ENCODE data around the gene ATAD3A. TPM values are rescaled to one million over a fixed set of nuclear protein-coding genes. Genes with fewer than 3 reads are reported as not detected.
A peak's percentile ranks its signal among the peaks of the same experiment; 100 is the strongest.

The ATAD3A gene
- total and polyA plus RNA-seq, 9 of the 15 experiments (the other 6 are each of a cell fraction or from before 2014, with no cell fraction given), result 0.10 to 173 (median 36.7) TPM

DNA sequence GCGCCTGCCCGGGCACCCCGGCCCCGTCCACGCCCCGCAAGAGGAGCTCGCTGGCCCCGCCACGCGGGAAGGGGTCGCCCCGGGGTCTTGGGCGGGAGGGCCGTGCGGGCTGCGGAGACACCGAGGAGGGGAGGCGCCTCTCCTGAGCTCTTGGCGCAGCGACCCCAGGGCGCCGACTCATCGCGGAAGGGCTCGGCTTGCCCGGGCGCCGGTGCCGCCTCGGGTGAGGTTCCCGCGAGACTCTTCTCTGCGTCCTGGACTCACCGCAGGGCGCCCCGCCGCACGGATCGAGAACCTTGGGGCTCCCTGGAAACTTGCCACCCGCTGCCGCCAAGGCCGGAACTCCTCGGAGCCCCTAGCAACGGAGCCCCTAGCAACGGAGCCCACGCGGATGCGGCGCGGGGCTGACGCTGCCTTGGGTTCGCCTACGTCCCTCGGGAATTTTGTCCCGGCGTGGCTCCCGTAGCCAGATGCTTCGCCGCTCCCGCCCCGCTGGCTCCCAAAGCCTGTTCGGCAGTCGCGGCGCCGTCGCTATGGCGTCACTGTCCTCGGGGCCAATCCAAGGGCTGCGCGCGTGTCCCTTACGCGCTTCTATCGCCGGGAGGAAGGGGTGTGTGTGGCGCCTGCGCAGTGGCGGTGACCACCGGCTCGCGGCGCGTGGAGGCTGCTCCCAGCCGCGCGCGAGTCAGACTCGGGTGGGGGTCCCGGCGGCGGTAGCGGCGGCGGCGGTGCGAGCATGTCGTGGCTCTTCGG, at the start of gene ATAD3A (continued):
- TF ChIP-seq, protein P1, sequence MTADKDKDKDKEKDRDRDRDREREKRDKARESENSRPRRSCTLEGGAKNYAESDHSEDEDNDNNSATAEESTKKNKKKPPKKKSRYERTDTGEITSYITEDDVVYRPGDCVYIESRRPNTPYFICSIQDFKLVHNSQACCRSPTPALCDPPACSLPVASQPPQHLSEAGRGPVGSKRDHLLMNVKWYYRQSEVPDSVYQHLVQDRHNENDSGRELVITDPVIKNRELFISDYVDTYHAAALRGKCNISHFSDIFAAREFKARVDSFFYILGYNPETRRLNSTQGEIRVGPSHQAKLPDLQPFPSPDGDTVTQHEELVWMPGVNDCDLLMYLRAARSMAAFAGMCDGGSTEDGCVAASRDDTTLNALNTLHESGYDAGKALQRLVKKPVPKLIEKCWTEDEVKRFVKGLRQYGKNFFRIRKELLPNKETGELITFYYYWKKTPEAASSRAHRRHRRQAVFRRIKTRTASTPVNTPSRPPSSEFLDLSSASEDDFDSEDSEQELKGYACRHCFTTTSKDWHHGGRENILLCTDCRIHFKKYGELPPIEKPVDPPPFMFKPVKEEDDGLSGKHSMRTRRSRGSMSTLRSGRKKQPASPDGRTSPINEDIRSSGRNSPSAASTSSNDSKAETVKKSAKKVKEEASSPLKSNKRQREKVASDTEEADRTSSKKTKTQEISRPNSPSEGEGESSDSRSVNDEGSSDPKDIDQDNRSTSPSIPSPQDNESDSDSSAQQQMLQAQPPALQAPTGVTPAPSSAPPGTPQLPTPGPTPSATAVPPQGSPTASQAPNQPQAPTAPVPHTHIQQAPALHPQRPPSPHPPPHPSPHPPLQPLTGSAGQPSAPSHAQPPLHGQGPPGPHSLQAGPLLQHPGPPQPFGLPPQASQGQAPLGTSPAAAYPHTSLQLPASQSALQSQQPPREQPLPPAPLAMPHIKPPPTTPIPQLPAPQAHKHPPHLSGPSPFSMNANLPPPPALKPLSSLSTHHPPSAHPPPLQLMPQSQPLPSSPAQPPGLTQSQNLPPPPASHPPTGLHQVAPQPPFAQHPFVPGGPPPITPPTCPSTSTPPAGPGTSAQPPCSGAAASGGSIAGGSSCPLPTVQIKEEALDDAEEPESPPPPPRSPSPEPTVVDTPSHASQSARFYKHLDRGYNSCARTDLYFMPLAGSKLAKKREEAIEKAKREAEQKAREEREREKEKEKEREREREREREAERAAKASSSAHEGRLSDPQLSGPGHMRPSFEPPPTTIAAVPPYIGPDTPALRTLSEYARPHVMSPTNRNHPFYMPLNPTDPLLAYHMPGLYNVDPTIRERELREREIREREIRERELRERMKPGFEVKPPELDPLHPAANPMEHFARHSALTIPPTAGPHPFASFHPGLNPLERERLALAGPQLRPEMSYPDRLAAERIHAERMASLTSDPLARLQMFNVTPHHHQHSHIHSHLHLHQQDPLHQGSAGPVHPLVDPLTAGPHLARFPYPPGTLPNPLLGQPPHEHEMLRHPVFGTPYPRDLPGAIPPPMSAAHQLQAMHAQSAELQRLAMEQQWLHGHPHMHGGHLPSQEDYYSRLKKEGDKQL (CRISPR knock-in tag; IDR thresholded peaks at IDR 0.05; ENCODE audit: borderline replicate concordance), result no peak
- TF ChIP-seq ETV6 (IDR thresholded peaks at IDR 0.05; ENCODE audit: borderline replicate concordance in 1 of 2, low read depth in 2 of 2, low read length in 1 of 2) (peak in 1 of 2 experiments; percentile 14; a peak in 1 of 4 replicates), ETV6 (CRISPR knock-in tag; IDR thresholded peaks at IDR 0.05; ENCODE audit: borderline replicate concordance) (no peak), PTRF (tag; IDR thresholded peaks at IDR 0.05) (no peak), NFRKB (IDR thresholded peaks at IDR 0.05; ENCODE audit: low read depth) (no peak), ZKSCAN8 (CRISPR knock-in tag; IDR thresholded peaks at IDR 0.05) (no peak), ADNP (tag; IDR thresholded peaks at IDR 0.05) (no peak), ZNF79 (CRISPR knock-in tag; IDR thresholded peaks at IDR 0.05; ENCODE audit: low read depth) (no peak), CREB3 (tag; conservative IDR thresholded peaks at IDR 0.05; ENCODE audit: low read depth) (no peak), ATF7 (IDR thresholded peaks at IDR 0.05) (peak; percentile 95), HDAC3 (IDR thresholded peaks at IDR 0.05; ENCODE audit: borderline replicate concordance, partially characterized antibody) (no peak), NFATC3 (IDR thresholded peaks at IDR 0.05) (no peak), SETDB1 (IDR thresholded peaks at IDR 0.05; ENCODE audit: low read length) (peak; percentile 93), POLR2H (tag; IDR thresholded peaks at IDR 0.05; ENCODE audit: low read depth) (peak; percentile 75), TARDBP (IDR thresholded peaks at IDR 0.05) (peak; percentile 89), PHF20 (IDR thresholded peaks at IDR 0.05; ENCODE audit: partially characterized antibody) (peak; percentile 91)
- TF ChIP-seq, protein P2, sequence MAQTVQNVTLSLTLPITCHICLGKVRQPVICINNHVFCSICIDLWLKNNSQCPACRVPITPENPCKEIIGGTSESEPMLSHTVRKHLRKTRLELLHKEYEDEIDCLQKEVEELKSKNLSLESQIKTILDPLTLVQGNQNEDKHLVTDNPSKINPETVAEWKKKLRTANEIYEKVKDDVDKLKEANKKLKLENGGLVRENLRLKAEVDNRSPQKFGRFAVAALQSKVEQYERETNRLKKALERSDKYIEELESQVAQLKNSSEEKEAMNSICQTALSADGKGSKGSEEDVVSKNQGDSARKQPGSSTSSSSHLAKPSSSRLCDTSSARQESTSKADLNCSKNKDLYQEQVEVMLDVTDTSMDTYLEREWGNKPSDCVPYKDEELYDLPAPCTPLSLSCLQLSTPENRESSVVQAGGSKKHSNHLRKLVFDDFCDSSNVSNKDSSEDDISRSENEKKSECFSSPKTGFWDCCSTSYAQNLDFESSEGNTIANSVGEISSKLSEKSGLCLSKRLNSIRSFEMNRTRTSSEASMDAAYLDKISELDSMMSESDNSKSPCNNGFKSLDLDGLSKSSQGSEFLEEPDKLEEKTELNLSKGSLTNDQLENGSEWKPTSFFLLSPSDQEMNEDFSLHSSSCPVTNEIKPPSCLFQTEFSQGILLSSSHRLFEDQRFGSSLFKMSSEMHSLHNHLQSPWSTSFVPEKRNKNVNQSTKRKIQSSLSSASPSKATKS (CRISPR knock-in tag; IDR thresholded peaks at IDR 0.05), result no peak
- TF ChIP-seq, protein P3, sequence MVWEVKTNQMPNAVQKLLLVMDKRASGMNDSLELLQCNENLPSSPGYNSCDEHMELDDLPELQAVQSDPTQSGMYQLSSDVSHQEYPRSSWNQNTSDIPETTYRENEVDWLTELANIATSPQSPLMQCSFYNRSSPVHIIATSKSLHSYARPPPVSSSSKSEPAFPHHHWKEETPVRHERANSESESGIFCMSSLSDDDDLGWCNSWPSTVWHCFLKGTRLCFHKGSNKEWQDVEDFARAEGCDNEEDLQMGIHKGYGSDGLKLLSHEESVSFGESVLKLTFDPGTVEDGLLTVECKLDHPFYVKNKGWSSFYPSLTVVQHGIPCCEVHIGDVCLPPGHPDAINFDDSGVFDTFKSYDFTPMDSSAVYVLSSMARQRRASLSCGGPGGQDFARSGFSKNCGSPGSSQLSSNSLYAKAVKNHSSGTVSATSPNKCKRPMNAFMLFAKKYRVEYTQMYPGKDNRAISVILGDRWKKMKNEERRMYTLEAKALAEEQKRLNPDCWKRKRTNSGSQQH (CRISPR knock-in tag; IDR thresholded peaks at IDR 0.05), result no peak

Data from K562 (cell line).